ENCODE data around the gene TIGAR. TPM values are rescaled to one million over a fixed set of nuclear protein-coding genes. Genes with fewer than 3 reads are reported as not detected.

TIGAR gene
- total and polyA plus RNA-seq, 2 donors (not counting 1 experiment from before 2014, with no cell fraction given): 2.3 to 6.6 TPM

GRCh38 chr12:4324366-4324765 is 3.4 kb downstream of the TIGAR start:
- ATAC-seq (ENCODE audit: low read depth): no peak
- no peaks in the 10 kb centered on the region for H3K9me3 Mint-ChIP-seq (ENCODE audit: insufficient read depth)

GRCh38 chr12:4325966-4326365 is 5.0 kb downstream of the TIGAR start:
- Histone ChIP-seq H3K9me3 (ENCODE audit: control extremely low read depth in 1 of 3, control insufficient read depth in 2 of 3, insufficient read depth in 1 of 3, low read length in 2 of 3) (no peaks in the 10 kb centered on the region), H3K79me2 (ENCODE audit: control insufficient read depth, insufficient read depth, low read length) (peaks cover 72% of the 10 kb centered on the region), H3K4me2 (replicated peaks; ENCODE audit: low read depth, low read length, poor library complexity, severe bottlenecking) (no peak overlapping the region), H3K27ac (ENCODE audit: low read length in 2 of 2) (no peak overlapping the region), H2AFZ (ENCODE audit: insufficient read depth, low read depth, low read length, poor library complexity, severe bottlenecking) (no peak overlapping the region), H3K4me1 (ENCODE audit: control insufficient read depth in 2 of 2, insufficient read depth in 2 of 2, low read length in 2 of 2) (peaks cover 22 to 24% of the 10 kb centered on the region in 2 donors), H3K36me3 (replicated peaks in 1 of 2; ENCODE audit: control extremely low read depth in 1 of 2, control insufficient read depth in 1 of 2, extremely low read depth in 1 of 2, insufficient read depth in 2 of 2, low read length in 1 of 2) (peaks cover 3 to 6% of the 10 kb centered on the region in 2 experiments), H3K9ac (ENCODE audit: low read length) (no peak overlapping the region), H3K27me3 (replicated peaks in 1 of 4; ENCODE audit: control extremely low read depth in 1 of 4, control insufficient read depth in 3 of 4, insufficient read depth in 4 of 4, low read length in 3 of 4) (no peaks in the 10 kb centered on the region), H4K20me1 (ENCODE audit: control insufficient read depth, insufficient read depth, low read length, poor library complexity, severe bottlenecking) (peaks cover 13% of the 10 kb centered on the region), H3K4me3 (ENCODE audit: control extremely low read depth in 1 of 5, extremely low read depth in 1 of 5, insufficient read depth in 1 of 5, low read depth in 2 of 5, low read length in 4 of 5) (no peak overlapping the region)
- ChIA-PET CTCF (no interaction called here), POLR2A (no interaction called here)
- no peak for DNase-seq
- H3K4me3 Mint-ChIP-seq: no peak overlapping the region
- no peaks in the 10 kb centered on the region for H3K27me3 Mint-ChIP-seq
- intact Hi-C loops (cut with micrococcal nuclease): no loop called here
- H3K27ac Mint-ChIP-seq: no peak overlapping the region
- peaks cover 28% of the 10 kb centered on the region for H3K4me1 Mint-ChIP-seq
- no CpG with 5 or more reads among the region's 3 CpGs for WGBS (ENCODE audit: insufficient coverage)
- no peak for TF ChIP-seq EZH2 (IDR thresholded peaks at IDR 0.05; ENCODE audit: borderline replicate concordance, insufficient read depth, low read depth, low read length, poor library complexity, severe bottlenecking)
- no peak for TF ChIP-seq CTCF (IDR thresholded peaks at IDR 0.05)
- H3K9me3 Mint-ChIP-seq (ENCODE audit: insufficient read depth): no peaks in the 10 kb centered on the region
- no peak for ATAC-seq (ENCODE audit: low read depth)

More at GRCh38 chr12:4324366-4324765, 3.4 kb downstream of the TIGAR start:
- Histone ChIP-seq H3K4me1 (ENCODE audit: control insufficient read depth in 2 of 2, insufficient read depth in 2 of 2, low read length in 2 of 2) (peaks cover 26 to 30% of the 10 kb centered on the region in 2 donors), H3K79me2 (ENCODE audit: control insufficient read depth, insufficient read depth, low read length) (peaks cover 67% of the 10 kb centered on the region), H3K4me2 (replicated peaks; ENCODE audit: low read depth, low read length, poor library complexity, severe bottlenecking) (no peak overlapping the region), H3K27me3 (replicated peaks in 1 of 4; ENCODE audit: control extremely low read depth in 1 of 4, control insufficient read depth in 3 of 4, insufficient read depth in 4 of 4, low read length in 3 of 4) (no peaks in the 10 kb centered on the region), H3K27ac (ENCODE audit: low read length in 2 of 2) (no peak overlapping the region), H3K9me3 (ENCODE audit: control extremely low read depth in 1 of 3, control insufficient read depth in 2 of 3, insufficient read depth in 1 of 3, low read length in 2 of 3) (no peaks in the 10 kb centered on the region), H3K9ac (ENCODE audit: low read length) (no peak overlapping the region), H3K36me3 (replicated peaks in 1 of 2; ENCODE audit: control extremely low read depth in 1 of 2, control insufficient read depth in 1 of 2, extremely low read depth in 1 of 2, insufficient read depth in 2 of 2, low read length in 1 of 2) (peaks cover 0 to 4% of the 10 kb centered on the region in 2 experiments), H4K20me1 (ENCODE audit: control insufficient read depth, insufficient read depth, low read length, poor library complexity, severe bottlenecking) (no peaks in the 10 kb centered on the region), H2AFZ (ENCODE audit: insufficient read depth, low read depth, low read length, poor library complexity, severe bottlenecking) (no peak overlapping the region), H3K4me3 (ENCODE audit: control extremely low read depth in 1 of 5, extremely low read depth in 1 of 5, insufficient read depth in 1 of 5, low read depth in 2 of 5, low read length in 4 of 5) (no peak overlapping the region)
- Mint-ChIP-seq H3K4me3 (no peak overlapping the region), H3K27me3 (no peaks in the 10 kb centered on the region), H3K4me1 (peaks cover 33% of the 10 kb centered on the region), H3K27ac (no peak overlapping the region)
- intact Hi-C loops (cut with micrococcal nuclease): loop anchor here (5.0 kb wide), 1 partner anchor 1432 kb away; the partner anchor contains the start of gene TULP3
- 99% methylated on average over 23 of the region's 28 CpGs for WGBS (ENCODE audit: insufficient coverage)
- no peak for DNase-seq
- TF ChIP-seq EZH2 (IDR thresholded peaks at IDR 0.05; ENCODE audit: borderline replicate concordance, insufficient read depth, low read depth, low read length, poor library complexity, severe bottlenecking) (no peak), CTCF (IDR thresholded peaks at IDR 0.05) (no peak)
- CTCF ChIA-PET: interaction anchor here (0.5 to 0.6 kb wide), 2 partner anchors 451 to 550 kb away, joined by 5 read pairs; no protein-coding TSS in a partner anchor
- POLR2A ChIA-PET: interaction anchor here (0.7 kb wide), 1 partner anchor 571 kb away, joined by 5 read pairs; the partner anchor contains the start of gene CRACR2A
